Measurements from ENCODE around the gene TTYH1.
"Not testable (repeated sequence)": the region's sequence is repeated elsewhere in the genome, so short reads cannot be mapped to it uniquely, and the experiment has no call there.

Gene TTYH1

GRCh38 chr19:54440641-54441040, 25.4 kb downstream of the TTYH1 start:
- TF ChIP-seq, protein P1, sequence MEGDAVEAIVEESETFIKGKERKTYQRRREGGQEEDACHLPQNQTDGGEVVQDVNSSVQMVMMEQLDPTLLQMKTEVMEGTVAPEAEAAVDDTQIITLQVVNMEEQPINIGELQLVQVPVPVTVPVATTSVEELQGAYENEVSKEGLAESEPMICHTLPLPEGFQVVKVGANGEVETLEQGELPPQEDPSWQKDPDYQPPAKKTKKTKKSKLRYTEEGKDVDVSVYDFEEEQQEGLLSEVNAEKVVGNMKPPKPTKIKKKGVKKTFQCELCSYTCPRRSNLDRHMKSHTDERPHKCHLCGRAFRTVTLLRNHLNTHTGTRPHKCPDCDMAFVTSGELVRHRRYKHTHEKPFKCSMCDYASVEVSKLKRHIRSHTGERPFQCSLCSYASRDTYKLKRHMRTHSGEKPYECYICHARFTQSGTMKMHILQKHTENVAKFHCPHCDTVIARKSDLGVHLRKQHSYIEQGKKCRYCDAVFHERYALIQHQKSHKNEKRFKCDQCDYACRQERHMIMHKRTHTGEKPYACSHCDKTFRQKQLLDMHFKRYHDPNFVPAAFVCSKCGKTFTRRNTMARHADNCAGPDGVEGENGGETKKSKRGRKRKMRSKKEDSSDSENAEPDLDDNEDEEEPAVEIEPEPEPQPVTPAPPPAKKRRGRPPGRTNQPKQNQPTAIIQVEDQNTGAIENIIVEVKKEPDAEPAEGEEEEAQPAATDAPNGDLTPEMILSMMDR (IDR thresholded peaks at IDR 0.05; ENCODE audit: low read depth, low read length, missing control alignments), result no peak
- H3K4me3 ChIP-seq (ENCODE audit: low read depth, low read length), result no peak overlapping the region
- no peak for DNase-seq (ENCODE audit: low read depth)
- in situ Hi-C loops (cut with HindIII; ENCODE audit: low sequenced_read_pairs), result no loop called here

DNA sequence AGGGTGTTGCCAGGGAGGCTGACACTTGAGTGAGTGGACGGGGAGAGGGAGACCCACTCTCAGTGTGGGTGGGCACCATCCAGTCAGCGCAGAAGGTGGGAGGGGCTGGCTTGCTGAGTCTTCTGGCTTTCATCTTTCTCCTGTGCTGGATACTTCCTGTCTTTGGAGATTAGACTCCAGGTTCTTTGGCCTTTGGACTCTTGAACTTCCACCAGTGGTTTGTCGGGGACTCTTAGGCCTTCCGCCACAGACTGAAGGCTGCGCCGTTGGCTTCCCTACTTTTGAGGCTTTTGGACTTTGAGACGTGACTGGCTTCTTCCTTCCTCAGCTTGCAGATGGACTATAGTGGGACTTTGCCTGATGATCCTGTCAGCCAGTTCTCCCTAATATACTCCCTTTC, 29.5 kb downstream of the TTYH1 start:
- in situ Hi-C loops (cut with HindIII; ENCODE audit: low sequenced_read_pairs), result no loop called here
- TF ChIP-seq, protein P1 (IDR thresholded peaks at IDR 0.05; ENCODE audit: low read depth, low read length, missing control alignments), result no peak
- H3K4me3 ChIP-seq (ENCODE audit: low read depth, low read length), result no peak overlapping the region
- no peak for DNase-seq (ENCODE audit: low read depth)

DNA sequence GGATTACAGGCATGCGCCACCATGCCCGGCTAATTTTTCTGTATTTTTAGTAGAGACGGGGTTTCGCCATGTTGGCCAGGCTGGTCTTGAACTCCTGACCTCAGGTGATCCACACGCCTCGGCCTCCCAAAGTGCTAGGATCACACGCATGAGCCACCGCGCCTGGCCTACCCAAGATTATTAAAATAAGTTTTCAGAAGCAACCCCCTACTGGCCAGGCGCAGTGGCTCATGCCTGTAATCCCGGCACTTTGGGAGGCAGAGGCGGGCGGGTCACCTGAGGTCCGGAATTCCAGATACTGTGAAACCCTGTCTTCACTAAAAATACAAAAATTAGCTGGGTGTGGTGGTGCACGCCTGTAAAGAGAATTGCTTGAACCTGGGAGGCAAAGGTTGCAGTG, 31.1 kb downstream of the TTYH1 start:
- DNase-seq (ENCODE audit: low read depth); in situ Hi-C loops (cut with HindIII; ENCODE audit: low sequenced_read_pairs); H3K4me3 ChIP-seq (ENCODE audit: low read depth, low read length): not testable (repeated sequence)

- in situ Hi-C loops (cut with HindIII; ENCODE audit: low sequenced_read_pairs), result no loop called here
- no peak for DNase-seq (ENCODE audit: low read depth)
- TF ChIP-seq, protein P1 (IDR thresholded peaks at IDR 0.05; ENCODE audit: low read depth, low read length, missing control alignments), result no peak
- H3K4me3 ChIP-seq (ENCODE audit: low read depth, low read length), result peak overlapping the region; percentile 93
Measured at GRCh38 chr19:54448040-54448773, 32.9 kb downstream of the TTYH1 start.

DNA sequence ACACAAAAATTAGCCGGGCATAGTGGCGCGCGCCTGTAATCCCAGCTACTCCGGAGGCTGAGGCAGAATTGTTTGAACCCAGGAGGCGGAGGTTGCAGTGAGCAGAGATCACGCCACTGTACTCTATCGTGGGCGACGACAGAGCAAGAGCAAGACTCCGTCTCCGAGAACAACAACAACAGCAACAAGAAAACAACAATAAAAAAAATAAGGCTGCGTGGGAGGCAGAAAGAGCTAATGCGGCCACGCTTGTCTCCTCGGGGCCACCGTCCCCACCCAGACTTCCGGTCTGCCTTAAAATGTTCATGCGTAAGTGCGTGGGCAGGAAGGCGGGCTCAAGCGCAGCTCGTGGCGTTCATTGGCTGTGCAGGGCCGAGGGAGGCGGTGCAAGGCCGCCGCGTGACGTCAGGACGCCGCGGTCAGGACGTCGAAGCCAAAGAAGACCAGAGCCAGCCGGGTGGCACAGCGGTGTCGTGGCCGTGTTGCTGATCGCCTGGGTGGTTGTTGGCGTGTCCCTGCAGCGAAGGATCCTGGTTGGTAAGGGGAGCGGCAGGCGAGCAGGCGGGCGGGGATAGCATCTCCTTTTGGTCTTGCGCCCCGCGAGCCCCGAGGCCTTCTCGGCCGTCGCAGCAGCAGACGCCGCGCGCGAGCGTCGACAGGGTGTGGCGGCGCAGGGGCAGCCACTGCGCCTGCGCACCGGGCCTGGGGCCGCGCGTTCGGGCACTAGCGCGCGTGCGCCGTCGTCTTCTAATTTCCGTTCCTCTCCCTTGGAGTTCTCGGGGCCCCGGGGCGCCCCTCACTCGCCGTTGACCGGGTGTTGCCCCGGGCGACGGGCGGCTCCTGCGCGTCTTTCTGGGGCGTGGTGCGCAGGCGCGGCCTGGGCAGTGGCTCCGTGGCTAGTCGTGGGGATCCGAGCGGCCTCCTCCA, 33.8 kb downstream of the TTYH1 start, which contains the start of gene LENG8:
LENG8 (plus strand) TSS at position 426 of the 927 bp plus-strand sequence. CDS start 2,146 bp downstream, outside the sequence.
- DNase-seq (ENCODE audit: low read depth), result peak; percentile 94
- H3K4me3 ChIP-seq (ENCODE audit: low read depth, low read length), result peak within 1 kb of the TSS; percentile 93
- TF ChIP-seq, protein P1 (IDR thresholded peaks at IDR 0.05; ENCODE audit: low read depth, low read length, missing control alignments), result no peak
- in situ Hi-C loops (cut with HindIII; ENCODE audit: low sequenced_read_pairs), result no loop called here

- TF ChIP-seq, protein P1 (IDR thresholded peaks at IDR 0.05; ENCODE audit: low read depth, low read length, missing control alignments), result no peak
- peak overlapping the region; percentile 93 for H3K4me3 ChIP-seq (ENCODE audit: low read depth, low read length)
- DNase-seq (ENCODE audit: low read depth), result no peak
- in situ Hi-C loops (cut with HindIII; ENCODE audit: low sequenced_read_pairs), result loop anchor here (10.0 to 25.0 kb wide), 2 partner anchors 635 to 1163 kb away; partner anchors contain the start of genes ZNF524, ZNF784 and ZNF865
Measured at GRCh38 chr19:54449701-54450069, 34.4 kb downstream of the TTYH1 start.
